HepG2 (cell line): ENCODE measurements around the gene CDCA4. TPM values are rescaled to one million over a fixed set of nuclear protein-coding genes. Genes with fewer than 3 reads are reported as not detected.
A peak's percentile ranks its signal among the peaks of the same experiment; 100 is the strongest.

Source experiments
- AKAP8 ChIP-seq: sonication (generic); formaldehyde crosslinking; IDR thresholded peaks from 2 replicates; pipeline ENCODE4 v1.5.1; 2020; ENCODE audit warnings: mild to moderate bottlenecking, missing genetic modification reagents
- EHMT2 ChIP-seq: fragments of 200-600 bp; sonication (generic); IDR thresholded peaks from 2 replicates; pipeline ENCODE4 v1.7.0; 2017; ENCODE audit warnings: antibody characterized with exemption, low read depth, low read length, borderline replicate concordance
- HHEX ChIP-seq: IDR thresholded peaks from 2 replicates; pipeline ENCODE4 v1.6.1; 2016; ENCODE audit warnings: control low read depth
- NONO ChIP-seq, 2 experiments: fragments of 450-650 bp in 1 of 2; sonication (generic) in 1 of 2; formaldehyde crosslinking in 1 of 2; IDR thresholded peaks in 1 of 2; conservative IDR thresholded peaks in 1 of 2; 2 replicates each; pipeline versions ENCODE4 v1.6.1 to v1.8.0; 2017 to 2022; ENCODE audit warnings: mild to moderate bottlenecking in 1 of 2, missing genetic modification reagents in 1 of 2, moderate library complexity in 1 of 2
- PLRG1 ChIP-seq: fragments of 450-650 bp; conservative IDR thresholded peaks from 2 replicates; pipeline ENCODE4 v1.6.1; 2016
- RBM39 ChIP-seq: fragments of 200-400 bp; formaldehyde crosslinking; IDR thresholded peaks from one replicate; pipeline ENCODE4 v1.6.1; 2018; ENCODE audit warnings: antibody characterized with exemption, mild to moderate bottlenecking, low read depth, low read length; ENCODE audit not compliant: poor library complexity, severe bottlenecking
- RFXAP ChIP-seq: sonication (generic); formaldehyde crosslinking; IDR thresholded peaks from 2 replicates; pipeline ENCODE4 v1.4.0; 2020; ENCODE audit warnings: missing genetic modification reagents, borderline replicate concordance
- SNAPC2 ChIP-seq: sonication (generic); formaldehyde crosslinking; IDR thresholded peaks from 2 replicates; pipeline ENCODE4 v1.8.1; 2022; ENCODE audit warnings: mild to moderate bottlenecking, missing genetic modification reagents
- SNAPC5 ChIP-seq: sonication (generic); formaldehyde crosslinking; IDR thresholded peaks from 2 replicates; pipeline ENCODE4 v1.8.1; 2023; ENCODE audit warnings: mild to moderate bottlenecking, missing genetic modification reagents, borderline replicate concordance
- TGIF2 ChIP-seq: IDR thresholded peaks from 2 replicates; pipeline ENCODE4 v1.6.1; 2016; ENCODE audit warnings: control low read depth, missing compliant biosample characterization
- U2AF1 ChIP-seq: fragments of 200-400 bp; formaldehyde crosslinking; optimal IDR thresholded peaks from 2 replicates; pipeline ENCODE3; 2017; ENCODE audit warnings: mild to moderate bottlenecking, low read depth, low read length
- ZBTB38 ChIP-seq: sonication (generic); formaldehyde crosslinking; IDR thresholded peaks from 2 replicates; pipeline ENCODE4 v1.5.1; 2020; ENCODE audit warnings: mild to moderate bottlenecking, missing genetic modification reagents
- ZNF205 ChIP-seq: IDR thresholded peaks from 2 replicates; pipeline ENCODE4 v1.6.1; 2018; ENCODE audit warnings: missing biosample characterization, missing genetic modification reagents
- ZNF276 ChIP-seq: sonication (generic); formaldehyde crosslinking; IDR thresholded peaks from 2 replicates; pipeline ENCODE4 v1.4.0; 2020; ENCODE audit warnings: mild to moderate bottlenecking, low read depth, missing genetic modification reagents
- ZNF317 ChIP-seq: sonication (generic); formaldehyde crosslinking; IDR thresholded peaks from 2 replicates; pipeline ENCODE4 v1.5.0; 2020; ENCODE audit warnings: mild to moderate bottlenecking, missing genetic modification reagents
- ZNF430 ChIP-seq: sonication (generic); formaldehyde crosslinking; IDR thresholded peaks from 2 replicates; pipeline ENCODE4 v1.9.0; 2021; ENCODE audit warnings: mild to moderate bottlenecking, missing genetic modification reagents
- ZNF549 ChIP-seq: sonication (generic); formaldehyde crosslinking; IDR thresholded peaks from 2 replicates; pipeline ENCODE4 v1.5.0; 2020; ENCODE audit warnings: missing genetic modification reagents
- ZNF598 ChIP-seq: sonication (generic); formaldehyde crosslinking; IDR thresholded peaks from 2 replicates; pipeline ENCODE4 v1.5.1; 2020; ENCODE audit warnings: mild to moderate bottlenecking, missing genetic modification reagents, borderline replicate concordance
- ZSCAN30 ChIP-seq: sonication (generic); formaldehyde crosslinking; IDR thresholded peaks from 2 replicates; pipeline ENCODE4 v1.5.0; 2020; ENCODE audit warnings: mild to moderate bottlenecking, missing genetic modification reagents
- ZSCAN5A ChIP-seq: sonication (generic); formaldehyde crosslinking; IDR thresholded peaks from 2 replicates; pipeline ENCODE4 v1.8.0; 2022; ENCODE audit warnings: mild to moderate bottlenecking, missing genetic modification reagents, borderline replicate concordance
- polyA plus RNA-seq, 8 experiments: library from polyadenylated mRNA; depleted of rRNA in 3 of 8; stranded (reverse) in 7 of 8; unstranded in 1 of 8; fragments of >200 nt; fragmentation: Illumina TruSeq in 4 of 8; extraction: Trizol in 4 of 8; gene quantifications; 2 replicates each; pipeline versions ENCODE4 v1.2.1 to v1.2.3, GENCODE V29; 2011 to 2016; ENCODE audit warnings: low read depth in 4 of 8, missing spikeins in 1 of 8, mixed read lengths in 1 of 8; ENCODE audit not compliant: insufficient read depth in 1 of 8
- total RNA-seq, 5 experiments: library from RNA; depleted of rRNA; stranded (reverse); fragments of >200 nt; fragmentation: Illumina TruSeq; extraction: Trizol; gene quantifications; 2 replicates each; pipeline ENCODE4 v1.2.3, GENCODE V29; 2016; ENCODE audit warnings: low read depth in 1 of 5
- TF ChIP-seq, protein P1 (sequence below): sonication (generic); formaldehyde crosslinking; IDR thresholded peaks from 2 replicates; pipeline ENCODE4 v1.5.1; 2020; ENCODE audit warnings: missing genetic modification reagents, mild to moderate bottlenecking, borderline replicate concordance
- TF ChIP-seq, protein P2 (sequence below): sonication (generic); formaldehyde crosslinking; IDR thresholded peaks from 2 replicates; pipeline ENCODE4 v1.4.0; 2020; ENCODE audit warnings: missing genetic modification reagents, borderline replicate concordance

Gene CDCA4
- total and polyA plus RNA-seq, 2 of the 13 experiments (the other 11 are each of a cell fraction or from before 2014, with no cell fraction given): 19.7 to 43.1 TPM

- TF ChIP-seq ZNF549 (CRISPR knock-in tag) (no peak), NONO (IDR thresholded peaks at IDR 0.05) (no peak), NONO (CRISPR knock-in tag; conservative IDR thresholded peaks at IDR 0.05) (no peak), EHMT2 (no peak), ZSCAN30 (CRISPR knock-in tag) (no peak), HHEX (CRISPR knock-in tag) (no peak), U2AF1 (peak; percentile 46), RFXAP (no peak), ZSCAN5A (CRISPR knock-in tag) (no peak; the same call in 1 of the 2 replicates), TGIF2 (CRISPR knock-in tag) (no peak), RBM39 (no peak), ZNF598 (CRISPR knock-in tag) (0 out of 2 replicates have a peak, but pooled peaks have one; percentile 42), ZNF205 (CRISPR knock-in tag) (no peak; the same call in 1 of the 2 replicates), AKAP8 (CRISPR knock-in tag) (no peak), ZBTB38 (no peak), SNAPC2 (CRISPR knock-in tag) (no peak), ZNF430 (CRISPR knock-in tag) (peak; percentile 71; the same call in 1 of the 2 replicates), ZNF317 (CRISPR knock-in tag) (no peak), SNAPC5 (CRISPR knock-in tag) (peak; percentile 76; the same call in 1 of the 2 replicates), PLRG1 (no peak), ZNF276 (CRISPR knock-in tag) (no peak)
- TF ChIP-seq, protein P1, sequence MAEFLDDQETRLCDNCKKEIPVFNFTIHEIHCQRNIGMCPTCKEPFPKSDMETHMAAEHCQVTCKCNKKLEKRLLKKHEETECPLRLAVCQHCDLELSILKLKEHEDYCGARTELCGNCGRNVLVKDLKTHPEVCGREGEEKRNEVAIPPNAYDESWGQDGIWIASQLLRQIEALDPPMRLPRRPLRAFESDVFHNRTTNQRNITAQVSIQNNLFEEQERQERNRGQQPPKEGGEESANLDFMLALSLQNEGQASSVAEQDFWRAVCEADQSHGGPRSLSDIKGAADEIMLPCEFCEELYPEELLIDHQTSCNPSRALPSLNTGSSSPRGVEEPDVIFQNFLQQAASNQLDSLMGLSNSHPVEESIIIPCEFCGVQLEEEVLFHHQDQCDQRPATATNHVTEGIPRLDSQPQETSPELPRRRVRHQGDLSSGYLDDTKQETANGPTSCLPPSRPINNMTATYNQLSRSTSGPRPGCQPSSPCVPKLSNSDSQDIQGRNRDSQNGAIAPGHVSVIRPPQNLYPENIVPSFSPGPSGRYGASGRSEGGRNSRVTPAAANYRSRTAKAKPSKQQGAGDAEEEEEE: no peak
- TF ChIP-seq, protein P2, sequence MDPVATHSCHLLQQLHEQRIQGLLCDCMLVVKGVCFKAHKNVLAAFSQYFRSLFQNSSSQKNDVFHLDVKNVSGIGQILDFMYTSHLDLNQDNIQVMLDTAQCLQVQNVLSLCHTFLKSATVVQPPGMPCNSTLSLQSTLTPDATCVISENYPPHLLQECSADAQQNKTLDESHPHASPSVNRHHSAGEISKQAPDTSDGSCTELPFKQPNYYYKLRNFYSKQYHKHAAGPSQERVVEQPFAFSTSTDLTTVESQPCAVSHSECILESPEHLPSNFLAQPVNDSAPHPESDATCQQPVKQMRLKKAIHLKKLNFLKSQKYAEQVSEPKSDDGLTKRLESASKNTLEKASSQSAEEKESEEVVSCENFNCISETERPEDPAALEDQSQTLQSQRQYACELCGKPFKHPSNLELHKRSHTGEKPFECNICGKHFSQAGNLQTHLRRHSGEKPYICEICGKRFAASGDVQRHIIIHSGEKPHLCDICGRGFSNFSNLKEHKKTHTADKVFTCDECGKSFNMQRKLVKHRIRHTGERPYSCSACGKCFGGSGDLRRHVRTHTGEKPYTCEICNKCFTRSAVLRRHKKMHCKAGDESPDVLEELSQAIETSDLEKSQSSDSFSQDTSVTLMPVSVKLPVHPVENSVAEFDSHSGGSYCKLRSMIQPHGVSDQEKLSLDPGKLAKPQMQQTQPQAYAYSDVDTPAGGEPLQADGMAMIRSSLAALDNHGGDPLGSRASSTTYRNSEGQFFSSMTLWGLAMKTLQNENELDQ (CRISPR knock-in tag): no peak
Measured at GRCh38 chr14:105020815-105021655, at the start of gene CDCA4 (continued).
